ENCODE results near the gene ZFHX3.

ZFHX3 gene

DNA sequence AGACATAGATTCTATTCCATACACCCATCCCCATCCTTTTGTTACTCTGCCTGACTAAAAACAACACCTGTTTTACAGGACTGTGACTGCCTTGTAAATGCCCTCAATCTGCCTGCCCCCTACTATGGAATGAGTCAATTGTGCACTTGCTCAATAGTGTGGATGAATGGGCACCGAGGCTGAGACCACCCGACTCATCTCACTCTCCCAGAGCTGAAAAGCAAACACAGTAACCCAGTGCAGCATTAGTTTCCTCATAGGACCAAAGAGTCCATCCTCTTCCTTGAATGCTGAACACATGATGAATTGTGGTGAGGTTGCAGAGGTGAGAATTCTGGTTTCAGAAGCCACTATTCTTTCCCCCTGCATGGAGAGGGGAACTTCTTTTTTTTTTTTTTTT is 233.7 kb downstream of the ZFHX3 start:
- no peak for DNase-seq

DNA sequence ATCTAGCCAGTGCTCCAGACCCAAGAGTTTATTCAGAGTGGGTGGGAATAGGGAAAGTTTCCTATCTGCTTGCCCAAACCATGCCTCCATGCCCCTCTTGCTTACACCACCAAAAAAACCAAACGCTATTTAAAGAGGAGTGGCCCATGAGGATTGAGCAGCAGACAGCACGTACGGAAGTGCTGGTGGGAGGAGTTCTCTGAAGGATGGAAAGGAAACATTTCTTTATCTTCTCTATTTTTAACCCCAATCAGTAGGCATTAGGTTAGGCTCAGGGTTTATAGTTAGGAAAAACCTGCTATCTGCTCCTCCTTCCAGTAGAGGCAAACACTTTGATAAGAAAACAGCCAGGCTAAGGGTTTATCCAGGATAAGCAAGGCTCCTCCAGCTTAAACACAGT is 235.3 kb downstream of the ZFHX3 start:
- no peak for DNase-seq

DNA sequence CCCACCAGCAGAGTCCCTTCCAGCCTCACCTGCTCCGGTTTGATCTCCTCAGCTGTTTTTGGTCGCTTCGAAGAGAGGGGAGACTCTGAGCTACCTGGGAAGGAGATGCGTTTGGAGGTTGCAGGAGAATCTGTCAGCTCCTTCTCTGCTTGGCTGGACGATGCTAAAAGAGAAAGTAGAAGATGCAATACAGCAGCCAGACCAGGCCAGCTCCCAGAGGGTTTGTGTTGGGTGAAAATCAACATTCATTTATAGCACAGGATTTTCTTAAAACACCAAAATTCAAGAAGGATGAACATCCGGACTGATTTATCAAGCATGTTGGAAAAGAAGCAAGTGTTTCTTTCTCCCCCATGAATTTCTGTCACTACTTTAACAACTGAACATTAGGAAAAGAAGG is 236.1 kb downstream of the ZFHX3 start:
- no peak for DNase-seq

DNA sequence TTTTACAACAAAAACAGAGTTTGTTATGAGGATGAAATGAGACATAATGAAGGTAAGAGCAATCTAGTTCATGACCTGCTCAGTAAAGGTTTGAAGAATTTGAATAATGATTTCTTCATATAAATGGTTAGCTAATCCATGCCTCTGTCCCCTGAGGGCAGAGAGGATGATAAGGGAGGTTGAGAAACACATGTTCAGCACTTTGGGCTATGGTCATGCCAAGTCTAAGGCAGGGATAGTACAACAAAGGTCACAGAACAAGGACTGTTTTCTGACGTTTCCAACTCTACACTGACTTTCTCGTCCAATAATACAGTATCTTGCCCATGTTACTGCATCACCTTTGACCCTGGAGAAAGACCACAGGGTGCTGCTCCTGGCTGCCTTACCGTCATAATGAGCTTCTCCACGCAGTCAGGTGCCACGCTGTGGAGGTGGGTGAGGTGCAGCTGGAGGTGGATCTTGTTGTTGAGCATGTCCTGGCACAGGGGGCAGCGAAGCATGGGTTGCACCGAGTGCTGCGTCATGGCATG is 236.7 kb downstream of the ZFHX3 start:
- DNase-seq, result no peak

DNA sequence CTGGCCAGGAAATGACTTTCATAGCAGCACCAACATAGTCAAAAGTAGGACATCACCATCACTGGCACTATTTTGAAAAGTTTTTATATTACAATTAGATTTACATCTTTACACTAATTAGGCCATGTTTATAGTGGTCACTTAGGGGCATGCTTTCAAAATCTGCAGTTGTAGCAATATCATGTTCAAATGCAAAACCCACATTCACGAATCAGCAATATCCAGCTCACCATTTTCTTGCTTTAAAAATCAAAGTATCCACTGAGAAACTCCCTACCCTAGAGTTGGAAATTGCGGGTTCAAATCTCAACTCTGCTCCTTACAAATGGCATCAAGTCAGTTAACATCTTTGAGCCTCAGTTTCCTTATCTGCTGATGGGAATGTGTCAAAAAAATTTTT is 237.4 kb downstream of the ZFHX3 start:
- DNase-seq, result no peak

DNA sequence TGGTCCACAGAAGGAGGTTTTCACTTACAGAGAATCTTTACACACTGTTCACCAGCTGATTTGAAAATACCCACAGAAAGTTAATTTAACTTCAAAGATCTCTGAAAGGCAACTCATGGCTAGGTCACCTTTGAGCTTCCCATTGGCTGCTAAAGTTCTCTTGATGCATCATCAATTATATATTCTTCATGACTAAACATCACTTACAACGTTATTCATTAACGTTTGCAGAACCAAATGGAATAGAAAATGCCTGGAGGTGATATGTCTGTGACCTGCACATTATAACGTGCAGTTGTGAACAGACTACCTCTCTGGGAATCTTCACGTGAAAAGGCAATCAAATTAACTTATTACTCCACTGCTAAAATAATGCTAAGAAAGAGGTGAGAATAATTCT is 238.5 kb downstream of the ZFHX3 start:
- no peak for DNase-seq

DNA sequence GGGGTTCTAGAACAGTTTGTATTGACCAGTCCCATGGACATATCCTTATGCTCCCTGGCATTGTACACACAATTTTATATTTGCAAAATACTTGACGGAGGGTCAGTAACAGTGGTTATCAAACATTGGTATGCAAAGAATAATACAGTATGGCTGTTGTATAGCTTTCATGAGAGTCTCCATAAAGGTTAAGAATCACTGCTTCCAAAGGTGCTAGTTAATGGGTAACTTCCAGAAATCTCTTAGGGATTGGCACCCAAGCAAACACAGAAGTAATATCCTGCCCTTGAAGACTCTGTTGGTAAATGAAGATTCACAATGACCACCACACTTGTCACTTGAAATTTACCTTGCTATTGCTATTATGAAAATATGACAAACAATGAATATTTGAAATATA is 239.2 kb downstream of the ZFHX3 start:
- DNase-seq, result no peak

DNA sequence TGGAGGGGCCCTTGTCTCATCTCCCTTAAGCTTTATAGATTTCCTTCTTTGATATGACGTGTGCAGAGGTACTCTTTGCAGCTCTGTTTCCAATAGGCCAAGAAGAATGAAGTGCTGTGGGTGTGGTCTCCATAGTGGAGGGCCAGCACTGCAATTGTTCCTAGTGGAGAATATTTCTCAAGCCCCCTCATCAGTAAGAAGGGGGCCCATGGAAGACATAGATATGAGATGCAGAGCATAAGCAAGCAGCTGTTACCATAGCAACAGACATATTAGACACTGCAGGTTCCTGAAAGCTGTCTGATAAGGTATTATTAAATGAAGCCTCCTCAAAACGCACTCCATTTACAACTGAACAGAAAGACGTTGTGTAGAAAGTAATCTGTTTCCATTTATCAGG is 240.7 kb downstream of the ZFHX3 start:
- DNase-seq, result no peak

DNA sequence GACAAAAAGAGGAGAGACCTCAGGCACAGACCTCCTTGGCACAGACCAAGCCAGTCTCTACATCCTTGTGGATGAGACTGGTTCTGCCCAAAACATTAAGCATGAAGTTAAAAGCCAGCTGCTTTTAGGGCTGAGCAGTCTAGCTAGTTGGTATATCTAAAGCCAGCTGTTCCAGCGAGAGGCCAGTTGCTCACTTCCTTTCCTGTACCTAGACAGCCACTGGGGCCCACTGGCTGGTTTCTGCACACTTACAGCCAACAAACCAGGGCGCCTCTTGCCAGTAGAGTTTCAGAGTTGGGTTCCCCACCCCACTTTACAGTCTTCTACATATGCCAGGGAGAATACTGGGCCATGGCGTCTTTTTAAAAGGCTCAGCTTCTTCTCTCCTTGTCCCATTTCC is 242.4 kb downstream of the ZFHX3 start:
- no peak for DNase-seq

DNA sequence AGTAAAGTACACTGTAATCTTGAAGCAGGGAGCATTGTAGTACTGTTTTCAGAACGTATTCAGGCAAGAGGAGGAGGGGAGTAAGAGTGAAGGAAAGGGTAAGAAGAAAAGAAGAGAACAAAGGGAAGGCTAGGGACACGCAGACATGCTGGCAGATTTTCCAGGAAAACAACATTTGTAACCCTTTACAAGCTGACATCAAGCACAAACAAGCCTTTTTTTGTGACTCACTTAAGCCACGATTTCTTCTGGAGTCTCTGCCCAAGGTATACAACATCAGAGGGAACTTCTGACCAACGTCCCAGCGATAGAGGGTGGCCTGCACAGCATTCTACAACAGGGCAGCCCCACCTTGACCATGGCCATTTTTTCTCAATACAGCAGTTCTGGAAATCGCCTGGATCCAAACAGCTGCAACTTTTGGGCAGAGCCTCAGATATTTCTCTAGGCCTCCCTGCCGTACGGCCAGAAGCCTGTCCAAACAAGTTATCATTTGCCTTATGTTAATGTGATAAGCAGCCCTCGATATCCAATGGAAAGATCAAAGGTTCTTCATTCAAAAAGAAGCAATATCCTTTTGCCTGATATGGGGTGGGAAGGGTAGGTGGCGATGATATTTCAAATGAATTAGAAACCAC is 247.3 kb downstream of the ZFHX3 start:
- no peak for DNase-seq

DNA sequence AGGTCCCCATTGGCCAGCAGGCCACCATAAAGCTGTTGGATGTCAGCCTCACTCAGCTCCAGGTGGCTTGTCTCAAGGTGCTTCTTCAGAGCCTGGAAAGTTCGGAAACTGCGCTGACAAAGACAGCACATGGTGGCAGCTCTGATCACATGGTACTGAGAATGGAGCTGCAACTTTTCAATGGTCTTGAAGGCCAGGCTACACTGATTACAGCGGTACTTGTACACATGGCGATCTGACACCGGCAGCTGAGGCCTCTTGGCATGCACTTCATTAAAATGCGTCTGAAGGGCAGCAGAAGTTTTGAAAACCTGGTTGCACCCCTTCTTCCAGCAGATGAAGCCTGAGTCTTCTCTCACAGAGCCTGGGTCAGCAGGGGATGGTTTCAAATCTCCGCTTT is 249.7 kb downstream of the ZFHX3 start:
- no peak for DNase-seq

DNA sequence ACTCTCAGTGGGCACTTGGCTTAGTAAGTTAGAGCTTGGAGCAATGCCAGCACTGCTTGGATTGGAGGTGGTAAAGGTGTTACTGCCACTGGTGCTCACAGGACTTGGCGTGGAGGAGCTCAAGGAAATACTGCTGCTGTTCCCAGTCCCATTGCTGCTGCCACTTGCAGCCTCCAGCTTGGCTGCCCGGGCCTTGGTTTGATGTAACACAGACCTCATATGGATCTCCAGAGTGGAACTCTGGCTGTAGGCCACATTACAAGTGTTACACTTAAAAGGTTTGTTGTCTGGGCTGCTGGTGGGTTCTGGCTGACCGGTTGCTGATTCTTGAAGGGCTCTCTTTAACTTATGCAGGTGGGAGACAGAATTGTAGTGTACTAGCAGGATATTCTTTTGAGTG is 250.3 kb downstream of the ZFHX3 start:
- no peak for DNase-seq

DNA sequence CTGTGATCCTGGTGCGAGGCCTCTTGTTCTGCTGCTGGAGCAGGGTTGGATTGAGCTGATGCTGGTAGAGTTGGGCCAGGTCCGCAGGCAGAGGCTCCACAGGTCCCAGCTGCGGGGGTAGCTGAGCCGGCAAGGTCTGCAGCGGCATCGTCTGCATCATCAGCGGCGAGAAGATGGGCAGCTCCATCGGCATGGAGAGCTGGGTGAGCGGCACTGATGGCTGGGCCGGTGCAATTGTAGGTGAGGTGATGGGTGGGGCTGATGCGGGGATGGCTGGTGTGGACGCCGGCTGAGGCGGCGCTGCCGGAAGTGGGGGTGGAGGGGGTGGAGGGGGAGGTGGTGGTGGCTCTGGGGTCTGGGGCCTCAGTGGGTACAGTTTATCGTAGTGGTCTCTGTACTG is 251.7 kb downstream of the ZFHX3 start:
- DNase-seq, result no peak

DNA sequence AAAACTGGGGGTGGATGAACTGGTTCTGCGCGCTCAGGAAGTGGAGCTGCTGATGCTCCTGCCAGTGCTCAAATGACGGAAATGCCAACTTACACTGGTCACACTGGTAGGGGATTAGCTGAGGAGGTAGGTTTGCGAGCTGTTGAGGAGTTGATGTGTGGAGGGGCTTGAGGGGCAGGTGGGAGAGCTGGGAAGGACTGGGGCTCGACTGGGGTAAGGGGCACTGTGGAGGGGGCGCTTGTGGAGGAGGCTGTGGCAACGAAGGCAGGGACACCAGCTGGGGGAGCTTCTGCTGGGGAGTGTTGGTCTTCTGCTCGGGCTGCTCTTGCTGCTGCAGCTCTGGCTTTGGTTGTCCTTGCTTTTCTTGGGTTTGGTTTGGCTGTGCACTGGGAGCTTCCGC is 252.9 kb downstream of the ZFHX3 start:
- DNase-seq, result no peak

DNA sequence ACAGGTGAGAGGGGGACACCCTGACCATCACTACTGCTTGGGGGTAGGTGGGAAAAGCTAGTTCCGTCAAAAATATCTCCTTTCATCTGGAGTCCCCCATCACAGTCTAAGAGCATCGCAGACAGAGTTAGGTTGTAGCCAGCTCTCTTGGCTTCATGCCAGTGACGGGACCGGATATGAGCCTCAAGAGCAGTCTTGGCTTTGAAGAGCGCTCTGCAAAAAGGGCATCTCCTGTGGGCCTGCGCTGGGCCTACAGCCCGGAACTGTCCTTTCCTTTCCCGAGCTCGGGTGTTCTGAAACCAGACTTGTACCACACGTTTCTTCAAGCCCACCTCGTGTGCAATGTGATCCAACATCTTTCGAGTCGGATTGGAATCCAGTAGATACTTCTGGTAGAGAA is 253.6 kb downstream of the ZFHX3 start:
- DNase-seq, result no peak

DNA sequence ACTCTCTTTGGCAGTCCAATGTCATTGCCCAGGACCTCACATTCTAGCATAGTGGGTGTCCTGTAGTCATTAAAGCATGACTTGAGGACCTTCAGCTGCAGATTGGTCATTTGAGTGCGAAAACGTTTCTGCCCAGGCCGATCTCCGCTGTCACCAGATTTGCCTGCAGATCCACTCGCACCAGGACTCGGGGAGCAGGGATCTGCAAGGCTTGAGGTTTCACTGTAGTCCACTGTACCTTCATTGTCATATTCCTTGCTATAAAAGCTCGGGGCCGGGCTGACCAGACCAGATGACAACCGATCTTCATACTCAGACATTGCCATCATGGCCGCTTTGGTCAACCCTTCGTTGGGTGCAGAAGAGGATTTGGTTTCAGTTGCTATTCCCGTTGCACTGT is 254.2 kb downstream of the ZFHX3 start:
- DNase-seq, result no peak

DNA sequence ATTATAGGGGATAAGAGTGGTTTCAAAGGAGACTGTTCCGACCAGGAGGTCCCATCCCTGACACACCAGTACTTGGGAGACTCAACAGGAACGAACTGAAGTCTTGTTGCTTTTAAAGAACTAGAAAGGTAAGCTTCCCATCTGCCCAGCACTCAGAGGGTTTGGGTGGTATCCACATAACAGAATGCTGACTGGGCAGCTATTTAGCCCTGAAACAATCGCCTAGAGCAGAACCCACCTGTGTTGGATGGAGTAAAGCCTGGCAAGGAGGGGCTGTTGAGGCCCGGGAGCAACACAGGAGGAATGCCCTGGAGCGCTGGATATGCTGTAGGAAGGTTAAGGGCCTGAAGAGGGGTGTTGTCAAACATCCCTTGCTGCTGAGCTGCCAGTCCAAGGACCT is 254.9 kb downstream of the ZFHX3 start:
- DNase-seq, result no peak

DNA sequence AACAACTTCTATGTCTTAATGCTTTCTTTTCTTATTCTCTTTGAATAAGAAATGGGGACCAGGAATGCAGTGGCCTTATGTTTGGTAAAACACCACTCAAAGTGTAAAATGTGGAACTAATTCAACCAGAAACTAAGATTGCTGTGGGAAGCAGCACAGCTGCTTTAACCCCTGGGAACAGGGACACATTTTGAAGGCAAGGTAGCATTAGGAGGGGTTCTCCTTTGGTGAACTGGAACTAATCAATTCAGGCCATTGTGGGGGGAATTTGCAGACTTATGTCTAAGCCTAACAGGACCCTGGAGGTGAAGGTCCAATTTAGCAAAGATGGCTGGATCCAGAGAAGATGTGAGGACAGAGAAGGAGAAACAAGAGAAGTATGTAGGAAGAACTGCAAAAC is 256.1 kb downstream of the ZFHX3 start:
- DNase-seq, result no peak

DNA sequence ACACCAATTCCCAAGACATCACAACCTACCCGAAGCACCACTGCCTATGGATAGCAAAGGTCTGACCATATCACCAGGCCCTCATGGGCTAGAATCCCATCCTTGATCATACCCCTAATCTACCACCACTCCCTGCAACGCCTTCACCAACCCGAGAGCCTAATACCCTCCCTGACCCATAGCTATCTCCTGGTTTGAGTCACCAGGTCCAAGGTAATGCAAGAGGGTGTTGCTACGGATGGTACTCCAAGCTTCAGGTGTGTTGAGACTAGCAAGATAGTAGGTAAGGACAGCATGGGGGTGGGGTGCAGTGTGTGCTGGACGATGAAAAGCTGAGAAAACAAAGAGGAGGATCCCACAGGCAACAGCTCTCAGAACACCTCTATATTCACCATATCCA is 258.0 kb downstream of the ZFHX3 start:
- no peak for DNase-seq

DNA sequence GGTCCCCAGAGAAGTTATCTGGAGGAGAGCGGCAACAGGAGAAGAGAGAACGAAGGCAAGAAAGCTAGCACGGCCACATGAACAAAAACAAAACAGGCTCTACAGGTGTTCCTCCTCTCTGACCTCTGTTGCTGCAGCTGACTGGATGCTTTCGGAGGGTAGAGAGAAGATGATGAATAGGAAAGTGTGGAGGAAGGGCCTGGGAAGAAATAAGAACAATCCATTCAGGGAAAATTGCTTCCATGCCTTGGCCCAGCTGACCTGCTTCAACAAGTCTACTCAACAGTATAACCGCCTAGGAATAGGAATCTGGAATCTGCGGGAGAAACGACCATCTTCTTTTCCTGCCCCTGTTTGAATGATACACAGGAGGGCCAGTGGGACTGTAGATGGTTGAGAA is 258.5 kb downstream of the ZFHX3 start:
- no peak for DNase-seq

DNA sequence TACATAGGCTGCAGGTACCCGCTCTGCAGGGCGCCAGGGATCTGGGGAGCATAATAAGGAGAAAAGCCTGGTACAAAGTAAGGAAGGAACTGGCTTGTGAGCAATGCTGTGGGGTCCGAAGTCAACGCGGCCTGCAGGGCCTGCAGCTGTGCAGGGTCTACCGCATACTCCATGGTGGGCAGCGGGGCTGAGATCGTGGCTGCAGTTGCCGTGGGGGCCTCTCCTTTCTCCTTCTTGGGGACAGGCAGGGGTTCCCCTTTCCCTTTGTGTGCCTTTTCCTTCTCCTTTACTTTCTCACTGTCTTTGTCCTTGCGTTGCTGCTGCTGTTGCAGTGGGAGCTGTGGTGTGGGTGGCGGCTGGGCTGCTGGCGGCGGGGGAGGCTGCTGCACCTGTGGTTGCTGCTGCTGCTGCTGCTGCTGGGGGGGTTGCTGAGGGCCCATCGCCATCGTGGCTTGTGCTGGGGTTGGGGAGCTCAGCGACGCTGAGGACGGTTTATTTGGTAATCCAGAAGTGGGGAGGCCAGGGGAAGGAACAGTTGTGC is 259.6 kb downstream of the ZFHX3 start:
- DNase-seq, result peak; percentile 30

DNA sequence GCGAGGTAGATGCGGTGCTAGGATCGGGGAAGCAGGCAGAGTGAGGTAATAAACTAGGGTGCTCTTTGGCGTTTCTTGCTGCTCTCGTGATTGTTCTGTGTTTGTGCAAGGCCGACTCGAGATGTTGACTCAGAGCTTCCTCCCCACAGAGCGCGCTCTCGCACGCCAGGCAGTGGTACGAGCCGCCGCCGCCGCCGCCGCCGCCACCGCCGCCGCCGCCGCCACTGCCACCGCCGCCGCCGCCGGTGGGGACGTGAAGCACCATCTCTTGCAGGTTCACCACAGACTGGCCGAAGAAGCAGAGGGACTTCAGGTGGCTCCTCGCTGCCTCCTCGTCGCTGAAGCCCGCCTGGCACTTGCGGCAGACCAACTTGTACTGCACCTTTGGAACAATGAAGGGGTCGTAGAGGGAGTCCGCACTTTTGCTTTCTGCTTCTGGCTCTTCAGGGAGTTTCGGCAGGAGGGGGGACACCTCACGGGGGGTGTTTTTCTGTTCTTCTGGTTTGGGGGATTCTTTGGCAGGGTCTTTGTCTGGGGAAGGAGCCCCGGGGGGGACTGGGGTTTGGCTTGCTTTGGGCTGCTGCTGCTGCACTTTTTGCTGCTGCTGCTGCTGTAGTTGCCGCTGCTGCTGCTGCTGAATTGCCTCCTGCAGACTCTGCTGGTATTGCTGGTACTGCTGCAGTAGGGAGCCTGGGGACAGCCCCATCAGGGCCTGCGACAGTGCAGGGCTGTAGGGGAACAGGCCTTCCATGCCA is 260.2 kb downstream of the ZFHX3 start:
- DNase-seq, result peak; percentile 84

DNA sequence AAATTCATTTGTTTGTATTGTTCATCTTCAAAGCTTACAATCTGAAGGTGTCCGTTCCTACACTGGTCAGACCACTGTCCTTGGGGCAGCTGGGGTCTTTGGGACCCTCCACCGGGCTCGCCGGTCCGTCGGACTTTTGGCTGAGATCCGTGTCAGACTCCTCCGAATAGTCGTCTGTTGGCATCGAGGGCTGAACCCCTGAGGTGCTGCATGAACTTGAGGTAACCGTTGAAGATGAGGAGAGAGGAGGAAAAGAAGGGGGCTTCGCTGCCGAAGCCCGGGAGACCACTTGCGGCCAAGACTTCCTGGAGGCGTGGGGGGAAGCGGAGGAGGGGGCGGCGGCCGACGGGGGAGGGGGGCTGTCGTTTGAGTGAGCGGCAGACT is 260.8 kb downstream of the ZFHX3 start:
- no peak for DNase-seq

DNA sequence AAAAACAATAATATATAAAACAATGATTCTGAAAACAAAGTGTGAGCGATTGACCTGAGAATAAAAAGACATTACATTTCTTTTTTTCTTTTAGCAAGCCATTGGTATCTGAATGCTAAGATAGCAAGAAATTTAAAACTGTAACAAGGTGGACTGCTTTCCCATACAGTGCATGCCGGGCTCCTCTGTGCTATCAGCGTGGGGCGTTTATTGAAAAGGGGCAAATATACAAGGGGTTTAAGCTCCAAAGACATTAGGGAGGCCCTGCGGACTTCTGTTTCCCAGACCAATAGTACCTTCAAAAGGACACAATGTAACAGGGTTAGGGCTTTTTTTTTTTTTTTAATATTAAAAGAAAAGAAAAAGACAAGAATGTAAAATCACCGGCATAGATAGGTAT is 261.3 kb downstream of the ZFHX3 start:
- no peak for DNase-seq

DNA sequence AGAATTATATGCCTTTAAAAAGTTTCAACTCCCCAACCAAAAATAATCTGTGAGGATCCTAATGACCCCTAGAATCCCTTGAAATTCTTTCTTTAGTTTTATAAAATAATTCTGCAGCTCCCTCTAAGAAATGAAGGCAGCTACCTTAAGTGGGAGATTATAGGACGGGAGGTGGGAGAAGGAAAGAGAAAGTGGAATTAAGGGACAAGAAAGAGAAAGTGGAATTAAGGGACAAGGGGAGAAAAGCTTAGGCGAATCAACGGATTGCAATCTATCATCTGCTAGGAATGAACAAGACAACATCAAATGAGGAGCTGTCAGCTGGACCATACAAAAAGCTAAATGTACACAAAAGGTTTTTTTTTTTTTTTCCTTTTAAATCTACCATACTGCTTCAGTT is 262.0 kb downstream of the ZFHX3 start:
- DNase-seq, result no peak

All from MV-4-11 (cell line).